HepG2 (cell line): ENCODE results near the gene ANAPC2. TPM values are rescaled to one million over a fixed set of nuclear protein-coding genes. Genes with fewer than 3 reads are reported as not detected.

Source experiments
- ARNT ChIP-seq: fragments of 450-650 bp; IDR thresholded peaks from 2 replicates; pipeline ENCODE4 v1.6.1; 2017
- CEBPG ChIP-seq: IDR thresholded peaks from 2 replicates; pipeline ENCODE4 v1.6.1; 2016
- FLYWCH1 ChIP-seq: sonication (generic); formaldehyde crosslinking; IDR thresholded peaks from 2 replicates; pipeline ENCODE4 v1.8.1; 2023; ENCODE audit warnings: mild to moderate bottlenecking, missing genetic modification reagents
- GTF3A ChIP-seq: sonication (generic); formaldehyde crosslinking; conservative IDR thresholded peaks from 2 replicates; pipeline ENCODE4 v1.4.0; 2020; ENCODE audit warnings: mild to moderate bottlenecking, missing genetic modification reagents
- GZF1 ChIP-seq: sonication (generic); formaldehyde crosslinking; IDR thresholded peaks from 2 replicates; pipeline ENCODE4 v1.5.1; 2020; ENCODE audit warnings: mild to moderate bottlenecking, missing genetic modification reagents
- MTF2 ChIP-seq: sonication (generic); formaldehyde crosslinking; IDR thresholded peaks from 2 replicates; pipeline ENCODE4 v1.5.0; 2020; ENCODE audit warnings: missing genetic modification reagents, borderline replicate concordance
- NCOA1 ChIP-seq: sonication (generic); formaldehyde crosslinking; IDR thresholded peaks from 2 replicates; pipeline ENCODE4 v1.9.0; 2021; ENCODE audit warnings: missing genetic modification reagents
- NFE2L1 ChIP-seq: sonication (generic); formaldehyde crosslinking; IDR thresholded peaks from 2 replicates; pipeline ENCODE4 v1.4.0; 2020; ENCODE audit warnings: missing genetic modification reagents, mild to moderate bottlenecking, borderline replicate concordance
- RFXANK ChIP-seq: IDR thresholded peaks from 2 replicates; pipeline ENCODE4 v1.6.1; 2016
- SNRNP70 ChIP-seq: fragments of 200-400 bp; formaldehyde crosslinking; IDR thresholded peaks from 2 replicates; pipeline ENCODE4 v1.6.1; 2017; ENCODE audit warnings: mild to moderate bottlenecking, low read depth, low read length, moderate library complexity
- SP140L ChIP-seq: sonication (generic); formaldehyde crosslinking; IDR thresholded peaks from 2 replicates; pipeline ENCODE4 v1.4.0; 2020; ENCODE audit warnings: missing genetic modification reagents, borderline replicate concordance
- TERF1 ChIP-seq: sonication (generic); formaldehyde crosslinking; IDR thresholded peaks from 2 replicates; pipeline ENCODE4 v1.8.0; 2022; ENCODE audit warnings: mild to moderate bottlenecking, missing genetic modification reagents, moderate library complexity
- ZNF124 ChIP-seq: sonication (generic); formaldehyde crosslinking; IDR thresholded peaks from 2 replicates; pipeline ENCODE4 v1.4.0; 2020; ENCODE audit warnings: missing genetic modification reagents
- ZNF18 ChIP-seq: sonication (generic); formaldehyde crosslinking; IDR thresholded peaks from 2 replicates; pipeline ENCODE4 v1.8.0; 2022; ENCODE audit warnings: mild to moderate bottlenecking, missing genetic modification reagents; ENCODE audit not compliant: insufficient replicate concordance
- ZNF530 ChIP-seq: sonication (generic); formaldehyde crosslinking; IDR thresholded peaks from 2 replicates; pipeline ENCODE4 v1.5.0; 2020; ENCODE audit warnings: low read depth, mild to moderate bottlenecking, missing genetic modification reagents
- ZSCAN5A ChIP-seq: sonication (generic); formaldehyde crosslinking; IDR thresholded peaks from 2 replicates; pipeline ENCODE4 v1.8.0; 2022; ENCODE audit warnings: mild to moderate bottlenecking, missing genetic modification reagents, borderline replicate concordance
- ZXDC ChIP-seq: sonication (generic); formaldehyde crosslinking; IDR thresholded peaks from 2 replicates; pipeline ENCODE4 v1.5.0; 2020; ENCODE audit warnings: mild to moderate bottlenecking, missing genetic modification reagents
- polyA plus RNA-seq, 8 experiments: library from polyadenylated mRNA; depleted of rRNA in 3 of 8; stranded (reverse) in 7 of 8; unstranded in 1 of 8; fragments of >200 nt; fragmentation: Illumina TruSeq in 4 of 8; extraction: Trizol in 4 of 8; gene quantifications; 2 replicates each; pipeline versions ENCODE4 v1.2.1 to v1.2.3, GENCODE V29; 2011 to 2016; ENCODE audit warnings: low read depth in 4 of 8, missing spikeins in 1 of 8, mixed read lengths in 1 of 8; ENCODE audit not compliant: insufficient read depth in 1 of 8
- total RNA-seq, 5 experiments: library from RNA; depleted of rRNA; stranded (reverse); fragments of >200 nt; fragmentation: Illumina TruSeq; extraction: Trizol; gene quantifications; 2 replicates each; pipeline ENCODE4 v1.2.3, GENCODE V29; 2016; ENCODE audit warnings: low read depth in 1 of 5
- TF ChIP-seq, protein P1 (sequence below): sonication (generic); formaldehyde crosslinking; IDR thresholded peaks from 2 replicates; pipeline ENCODE4 v1.8.1; 2023; ENCODE audit warnings: mild to moderate bottlenecking, moderate library complexity, missing genetic modification reagents

The ANAPC2 gene
- total and polyA plus RNA-seq, 2 of the 13 experiments (the other 11 are each of a cell fraction or from before 2014, with no cell fraction given), result 12.3 to 15.4 TPM

DNA sequence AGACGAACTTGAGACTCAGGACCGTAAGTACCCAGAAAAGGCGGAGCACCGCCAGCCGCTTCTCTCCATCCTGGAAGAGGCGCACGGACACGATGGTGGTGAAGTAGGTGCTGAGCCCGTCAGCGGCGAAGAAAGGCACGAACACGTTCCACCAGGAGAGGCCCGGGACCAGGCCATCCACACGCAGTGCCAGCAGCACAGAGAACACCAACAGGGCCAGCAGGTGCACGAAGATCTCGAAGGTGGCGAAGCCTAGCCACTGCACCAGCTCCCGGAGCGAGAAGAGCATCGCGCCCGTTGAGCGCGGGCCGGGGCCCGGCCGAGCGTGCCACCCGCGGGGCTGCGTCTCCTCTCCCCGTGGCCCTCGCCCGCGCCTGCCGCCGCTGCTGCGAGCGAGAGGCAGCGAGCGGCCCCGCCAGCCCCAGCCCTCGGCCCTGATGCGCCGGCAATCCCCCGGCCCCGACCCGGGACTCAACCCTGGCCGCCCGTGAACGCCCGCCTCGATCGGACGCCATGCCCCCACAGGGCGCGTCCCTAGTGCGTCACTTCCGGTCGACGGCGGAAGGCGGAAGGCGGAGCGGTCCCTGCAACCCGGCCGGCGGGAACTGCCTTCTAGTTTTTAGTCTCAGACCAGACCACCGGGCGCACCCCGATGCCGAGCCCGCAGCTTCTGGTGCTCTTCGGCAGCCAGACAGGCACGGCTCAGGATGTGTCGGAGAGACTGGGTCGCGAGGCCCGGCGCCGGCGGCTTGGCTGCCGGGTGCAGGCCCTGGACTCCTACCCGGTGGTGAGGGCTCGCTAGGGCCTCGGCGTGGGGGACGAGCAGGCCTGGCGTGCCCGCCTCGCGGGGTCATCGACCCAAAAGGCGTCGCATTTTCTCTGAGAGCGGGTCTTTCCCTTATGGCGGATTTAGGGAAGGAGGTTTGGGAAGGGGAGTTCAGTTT, 17.0 kb upstream of the ANAPC2 start, which contains the start of the genes NDOR1 and TMEM203 (continued):
- TF ChIP-seq GZF1 (peak; percentile 49; the same call in 1 of the 2 replicates), ZNF124 (CRISPR knock-in tag) (peak; percentile 63; the same call in 1 of the 2 replicates), NCOA1 (CRISPR knock-in tag) (no peak), SP140L (CRISPR knock-in tag) (no peak), CEBPG (CRISPR knock-in tag) (peak; percentile 34; the same call in 1 of the 2 replicates), FLYWCH1 (no peak), ZNF530 (no peak), SNRNP70 (no peak), TERF1 (no peak), ZXDC (CRISPR knock-in tag) (0 out of 2 replicates have a peak, but pooled peaks have one; percentile 59), GTF3A (no peak), MTF2 (CRISPR knock-in tag) (no peak), NFE2L1 (CRISPR knock-in tag) (no peak), RFXANK (CRISPR knock-in tag) (no peak), ARNT (no peak), ZNF18 (CRISPR knock-in tag) (no peak), ZSCAN5A (CRISPR knock-in tag) (no peak)
- TF ChIP-seq, protein P1, sequence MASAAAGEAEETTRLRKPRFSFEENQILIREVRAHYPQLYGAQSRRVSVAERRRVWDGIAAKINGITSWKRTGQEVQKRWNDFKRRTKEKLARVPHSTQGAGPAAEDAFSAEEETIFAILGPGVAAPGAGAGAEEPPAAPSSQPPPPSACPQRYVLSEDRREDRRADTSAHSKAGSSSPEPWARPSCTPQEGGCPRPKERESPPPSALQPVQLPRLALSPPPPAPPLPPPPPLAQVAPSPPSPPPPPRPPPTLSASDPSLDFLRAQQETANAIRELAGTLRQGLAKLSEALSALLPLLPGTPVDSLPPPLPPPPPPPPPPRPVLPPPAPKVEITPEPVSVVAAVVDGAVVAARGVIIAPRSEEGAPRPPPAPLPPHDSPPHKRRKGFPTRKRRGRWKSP (CRISPR knock-in tag), result no peak
